HG02623 (cell line): ENCODE measurements around the gene PGAP3.

Source experiments
- ATAC-seq: cut with Tn5 transposase; IDR thresholded peaks from one replicate; pipeline ENCODE4 v1.9.1; 2021; ENCODE audit warnings: moderate library complexity; ENCODE audit not compliant: unreplicated experiment

PGAP3 gene

GRCh38 chr17:39660397-39661385 lies 27.2 kb downstream of the PGAP3 start:
- ATAC-seq = no peak

DNA sequence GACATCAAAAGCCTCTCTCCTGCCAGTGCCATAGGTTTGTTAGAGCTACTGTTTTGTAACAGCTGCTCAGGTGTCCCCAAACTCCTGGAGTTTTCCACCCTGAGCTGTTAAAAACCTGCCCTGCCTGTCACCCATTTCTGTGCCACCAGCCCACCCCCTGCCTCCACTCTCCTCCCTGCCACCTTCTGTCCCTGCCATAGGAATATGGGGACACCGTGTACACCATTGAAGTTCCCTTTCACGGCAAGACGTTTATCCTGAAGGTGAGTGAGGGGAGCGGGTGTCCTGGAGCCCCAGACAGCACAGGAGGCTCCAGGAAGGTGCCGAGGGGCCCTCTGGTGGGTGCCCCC lies 27.9 kb downstream of the PGAP3 start:
- no peak for ATAC-seq

DNA sequence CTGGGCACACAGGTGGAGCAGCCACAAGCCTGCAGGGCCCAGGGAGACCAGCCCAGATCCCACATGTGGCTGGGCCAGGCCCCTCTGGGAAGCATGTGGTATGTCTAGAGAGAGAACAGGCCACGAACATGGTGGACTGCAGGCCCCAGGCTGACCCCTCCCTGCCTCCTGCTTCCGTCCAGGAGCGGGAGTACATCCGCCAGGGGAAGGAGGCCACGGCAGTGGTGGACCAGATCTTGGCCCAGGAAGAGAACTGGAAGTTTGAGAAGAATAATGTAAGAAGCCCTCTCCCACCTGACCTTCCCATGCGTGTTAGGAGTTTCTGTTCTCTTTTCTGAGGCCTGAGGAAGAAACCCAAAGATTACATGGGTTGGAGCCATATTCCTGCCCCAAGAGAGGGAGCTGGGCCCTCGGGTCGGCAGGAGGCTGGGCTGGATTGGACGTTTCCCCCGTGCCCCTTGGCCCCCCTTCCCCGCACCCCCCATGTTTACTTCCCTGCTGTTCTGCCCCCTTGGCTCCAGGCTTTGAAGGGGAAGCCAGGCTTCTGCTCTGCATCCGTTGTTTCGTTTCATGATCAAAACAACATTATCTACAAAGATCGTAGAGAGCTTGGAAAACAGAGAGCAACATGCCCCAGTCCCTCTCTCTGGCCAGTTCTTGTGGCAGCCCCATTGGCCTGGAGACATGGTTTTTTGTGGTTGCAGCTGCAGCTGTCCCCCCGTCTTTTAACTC lies 28.4 kb downstream of the PGAP3 start:
- ATAC-seq = no peak

DNA sequence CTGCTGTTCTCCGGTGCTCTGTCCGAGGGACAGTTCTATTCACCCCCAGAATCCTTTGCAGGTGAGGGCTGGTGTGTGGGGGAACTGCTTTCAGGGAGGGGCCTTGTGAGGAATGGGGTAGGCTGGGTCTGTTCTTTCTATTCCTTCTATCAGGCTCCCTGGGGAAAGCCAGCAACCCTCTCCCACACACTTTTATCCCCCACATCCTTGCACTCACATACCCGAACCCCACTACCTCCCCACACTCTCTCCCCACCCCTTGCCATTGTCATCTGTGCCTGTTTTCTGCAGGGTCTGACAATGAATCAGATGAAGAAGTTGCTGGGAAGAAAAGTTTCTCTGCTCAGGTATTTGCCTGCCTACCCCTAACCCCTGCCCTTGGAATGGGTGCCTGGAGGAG lies 29.1 kb downstream of the PGAP3 start:
- no peak for ATAC-seq

DNA sequence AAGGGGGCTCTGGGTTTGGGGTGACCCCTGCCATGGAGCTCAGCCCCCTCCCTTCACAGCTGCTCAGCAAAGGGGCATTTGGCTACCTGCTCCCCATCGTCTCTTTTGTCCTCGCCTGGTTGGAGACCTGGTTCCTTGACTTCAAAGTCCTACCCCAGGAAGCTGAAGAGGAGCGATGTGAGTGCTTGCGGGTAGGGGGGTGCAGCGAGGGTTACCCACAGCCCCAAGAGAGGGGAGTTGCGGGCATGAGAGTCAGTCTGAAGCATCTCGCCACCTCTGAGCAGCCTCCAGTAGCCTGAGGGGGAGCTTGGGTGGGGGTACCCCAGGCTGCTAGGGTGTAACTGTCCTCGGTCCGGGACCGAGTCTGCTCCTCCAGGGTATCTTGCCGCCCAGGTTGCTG lies 29.5 kb downstream of the PGAP3 start:
- no peak for ATAC-seq

DNA sequence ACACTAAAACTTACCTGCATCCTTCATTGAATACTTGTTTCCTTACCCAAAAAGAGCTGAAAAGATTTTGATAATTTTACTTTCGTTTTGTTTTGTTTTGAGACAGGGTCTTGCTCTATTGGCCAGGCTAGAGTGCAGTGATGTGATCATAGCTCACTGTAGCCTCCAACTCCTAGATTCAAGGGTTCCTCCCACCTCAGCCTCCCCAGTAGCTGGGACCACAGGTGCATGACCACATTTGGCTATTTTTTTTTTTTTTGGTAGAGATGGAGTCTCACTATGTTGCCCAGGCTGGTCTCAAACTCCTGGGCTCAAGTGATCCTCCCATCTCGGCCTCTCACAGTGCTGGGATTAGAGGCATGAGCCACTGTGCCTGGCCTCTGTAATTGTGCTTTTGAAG lies 32.8 kb downstream of the PGAP3 start:
- no peak for ATAC-seq

DNA sequence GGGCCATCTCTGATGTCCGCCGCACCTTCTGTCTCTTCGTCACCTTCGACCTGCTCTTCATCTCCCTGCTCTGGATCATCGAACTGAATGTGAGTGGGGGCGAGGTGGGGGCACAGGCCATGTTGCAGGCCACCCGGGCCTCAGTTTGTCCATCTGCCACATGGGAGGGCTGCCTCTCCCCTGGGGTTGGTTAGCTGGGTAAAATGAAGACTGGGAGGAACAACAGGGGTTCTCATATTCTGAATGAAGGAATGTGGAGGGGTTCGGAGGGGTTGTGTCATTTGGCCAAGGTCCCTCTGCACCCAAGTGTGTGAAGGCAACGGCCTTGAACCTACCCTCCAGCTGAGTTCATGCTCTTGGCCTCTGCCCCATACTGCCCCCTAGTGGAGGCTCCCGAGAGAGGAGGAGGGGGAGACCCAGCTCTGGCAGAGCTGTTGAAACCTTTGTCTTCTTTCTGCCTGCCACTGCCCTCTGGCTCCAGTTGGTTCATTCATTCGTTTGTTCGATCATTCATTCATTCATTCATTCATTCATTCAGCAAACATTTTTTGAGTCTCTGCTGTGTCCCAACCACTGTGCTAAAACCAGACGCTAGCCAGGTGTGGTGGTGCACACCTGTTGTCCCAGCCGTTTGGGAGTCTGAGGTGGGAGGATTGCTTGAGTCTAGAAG lies 34.1 kb downstream of the PGAP3 start:
- no peak for ATAC-seq

DNA sequence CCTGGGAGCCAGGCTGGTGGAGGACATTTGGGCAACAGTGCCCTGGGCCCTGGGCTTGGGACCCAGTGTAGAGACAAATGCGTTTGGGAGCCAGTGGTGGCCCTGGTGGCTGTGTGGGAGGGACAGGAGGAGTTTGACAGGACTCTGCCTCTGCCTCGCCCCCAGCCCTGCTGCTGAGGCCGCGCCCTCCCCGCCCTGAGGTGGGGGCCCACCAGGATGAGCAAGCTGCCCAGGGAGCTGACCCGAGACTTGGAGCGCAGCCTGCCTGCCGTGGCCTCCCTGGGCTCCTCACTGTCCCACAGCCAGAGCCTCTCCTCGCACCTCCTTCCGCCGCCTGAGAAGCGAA lies 34.6 kb downstream of the PGAP3 start:
- ATAC-seq = no peak

DNA sequence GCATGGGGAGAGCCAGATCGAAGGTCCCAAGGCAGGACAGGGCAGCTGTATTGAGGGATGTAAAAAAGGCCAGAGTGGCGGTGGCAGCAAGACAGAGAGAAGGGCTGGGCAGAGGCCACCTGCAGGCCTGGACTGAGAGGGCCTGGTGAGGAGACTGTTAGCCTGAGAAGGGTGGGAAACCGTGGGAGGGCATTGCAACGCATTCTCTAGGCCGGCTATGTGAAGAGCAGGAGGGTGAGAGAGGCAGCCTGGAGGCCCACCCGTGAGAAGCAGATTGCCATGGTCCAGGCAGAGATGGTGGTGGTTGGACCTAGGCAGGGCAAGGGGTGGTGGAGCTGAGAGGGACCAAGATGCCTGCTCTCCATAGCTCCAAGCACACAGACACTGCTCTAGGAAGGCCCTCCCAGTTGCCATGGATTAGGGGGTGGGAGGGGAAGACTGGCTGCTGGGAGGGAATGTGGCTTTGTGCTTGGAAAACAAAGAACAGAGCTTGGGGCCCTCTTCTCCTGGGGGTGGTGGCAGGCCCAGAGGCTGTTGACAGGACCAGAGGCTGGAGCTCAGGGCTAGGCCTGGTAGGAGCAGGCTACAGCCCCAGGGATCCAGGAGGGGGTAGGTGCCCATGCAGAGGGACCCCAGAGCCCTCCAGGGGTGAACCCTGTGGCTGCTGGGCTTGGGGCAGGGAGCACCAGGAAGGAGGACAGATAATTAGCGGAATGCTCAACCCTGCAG lies 35.1 kb downstream of the PGAP3 start:
- no peak for ATAC-seq

DNA sequence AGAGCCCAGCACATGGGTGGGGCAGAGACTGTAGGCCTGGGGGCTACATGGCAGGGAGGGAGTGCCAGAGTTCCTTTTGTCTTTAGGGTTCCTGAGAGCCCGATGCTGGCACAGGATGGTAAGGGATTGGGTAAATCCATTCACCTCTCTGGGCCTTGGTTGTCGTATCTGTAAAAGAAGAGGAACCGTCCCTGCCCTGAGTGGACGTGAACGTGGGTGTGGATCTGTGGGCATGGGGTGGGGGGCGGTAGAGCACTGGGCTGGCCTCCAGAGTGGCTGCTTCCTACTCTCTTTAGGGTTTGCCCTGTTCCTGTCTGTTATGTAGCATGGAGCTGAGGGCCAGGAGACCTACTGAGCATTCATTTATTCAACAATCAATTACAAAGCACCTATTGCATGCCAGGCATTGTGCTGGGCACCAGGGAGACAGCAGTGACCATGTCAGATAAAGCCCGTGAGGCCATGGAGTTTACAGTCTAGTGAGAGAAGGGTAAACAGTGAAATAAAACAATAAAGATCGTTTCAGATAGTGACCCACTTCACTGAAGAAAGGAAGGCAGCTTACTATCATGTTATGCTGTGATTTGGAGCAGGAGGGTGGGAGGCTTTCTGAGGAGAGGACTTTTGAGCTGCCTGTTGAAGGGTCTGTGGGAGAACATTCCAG lies 35.8 kb downstream of the PGAP3 start:
- ATAC-seq = no peak

GRCh38 chr17:39650121-39650579 lies 37.7 kb downstream of the PGAP3 start:
- no peak for ATAC-seq

GRCh38 chr17:39648616-39649366 lies 39.1 kb downstream of the PGAP3 start:
- no peak for ATAC-seq

- no peak for ATAC-seq
Measured at GRCh38 chr17:39647256-39647655, 40.6 kb downstream of the PGAP3 start.

DNA sequence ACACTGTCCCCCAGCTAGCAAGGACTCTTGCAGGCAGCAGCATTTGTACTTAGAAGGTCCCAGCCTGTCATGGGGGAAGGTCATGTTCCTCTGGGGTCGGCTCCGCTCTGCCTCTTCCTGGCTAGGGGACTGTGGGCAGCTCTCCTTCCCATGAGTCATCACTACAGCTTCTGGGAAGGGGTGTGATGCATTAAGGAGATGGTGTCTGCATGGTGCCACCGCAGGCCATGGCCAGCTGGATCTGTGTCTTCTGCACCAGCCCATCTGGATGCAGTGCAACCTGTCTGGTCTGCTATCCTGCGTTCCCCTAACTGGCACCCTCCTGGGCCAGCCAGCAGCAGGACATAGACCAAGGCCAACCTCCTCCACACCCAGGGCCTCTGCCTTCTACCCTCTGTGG lies 44.6 kb downstream of the PGAP3 start:
- no peak for ATAC-seq

- no peak for ATAC-seq
Measured at GRCh38 chr17:39642291-39643074, 45.4 kb downstream of the PGAP3 start.

GRCh38 chr17:39641883-39642282 lies 46.0 kb downstream of the PGAP3 start:
- no peak for ATAC-seq

DNA sequence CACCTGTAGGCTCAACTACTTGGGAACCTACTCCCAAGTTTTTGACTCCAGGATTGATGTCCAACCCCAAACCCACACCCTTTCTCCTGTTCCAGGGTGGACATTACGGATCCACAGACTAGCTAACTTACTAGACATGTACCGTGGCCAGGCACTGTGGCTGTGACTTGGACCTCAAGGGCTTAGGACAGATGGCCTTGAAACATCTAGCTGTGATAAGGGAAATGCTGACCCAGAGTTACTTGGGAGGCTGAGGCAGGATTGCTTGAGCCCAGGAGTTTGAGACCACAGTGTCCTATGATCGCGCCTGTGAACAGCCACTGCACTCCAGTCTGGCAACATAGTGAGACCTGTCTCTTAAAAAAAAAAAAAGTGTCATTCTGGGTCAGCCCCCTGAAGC lies 46.8 kb downstream of the PGAP3 start:
- no peak for ATAC-seq

- ATAC-seq = no peak
Measured at GRCh38 chr17:39640591-39641031, 47.2 kb downstream of the PGAP3 start.
